Esophagus muscularis mucosa (tissue), 4 donors: ENCODE data around the gene IL11RA. TPM values are rescaled to one million over a fixed set of nuclear protein-coding genes. Genes with fewer than 3 reads are reported as not detected.

ENCODE experiments used
- DNase-seq: peaks from one replicate; pipeline ENCODE4 v3.0.0-alpha.2; 2017; ENCODE audit errors: extremely low spot score
- H3K27ac ChIP-seq, 4 donors: fragments of 200-600 bp; sonication (generic); replicated peaks in 1 of 4; 1 replicate in 3 of 4; 2 replicates in 1 of 4; pipeline ENCODE4 v1.5.1; 2016 to 2019; ENCODE audit warnings: mild to moderate bottlenecking in 1 of 4
- H3K27me3 ChIP-seq, 4 donors: fragments of 200-600 bp; sonication (generic); one replicate each; pipeline versions ENCODE4 v1.5.1 to v1.6.0; 2016 to 2019
- H3K36me3 ChIP-seq, 4 donors: fragments of 200-600 bp; sonication (generic); one replicate each; pipeline ENCODE4 v1.5.1; 2016 to 2019
- H3K4me1 ChIP-seq, 4 donors: fragments of 200-600 bp; sonication (generic); one replicate each; pipeline ENCODE4 v1.5.1; 2016 to 2019
- H3K4me3 ChIP-seq, 4 donors: fragments of 200-600 bp; sonication (generic); 1 replicate in 2 of 4; 2 replicates in 2 of 4; pipeline ENCODE4 v1.5.1; 2016 to 2019; ENCODE audit warnings: mild to moderate bottlenecking in 4 of 4, moderate library complexity in 1 of 4
- H3K9me3 ChIP-seq, 4 donors: fragments of 200-600 bp; sonication (generic); 1 replicate in 3 of 4; 2 replicates in 1 of 4; pipeline ENCODE4 v1.5.1; 2016 to 2019
- EP300 ChIP-seq: sonication (generic); formaldehyde crosslinking; IDR thresholded peaks from one replicate; pipeline ENCODE4 v1.6.1; 2017; ENCODE audit warnings: antibody characterized with exemption
- POLR2A ChIP-seq: fragments of 450-650 bp; IDR thresholded peaks from one replicate; pipeline ENCODE4 v1.6.1; 2017; ENCODE audit warnings: antibody characterized with exemption, moderate library complexity, mild to moderate bottlenecking, low read depth
- POLR2AphosphoS5 ChIP-seq, 2 donors: sonication (generic); formaldehyde crosslinking; IDR thresholded peaks; one replicate each; pipeline ENCODE4 v1.6.1; 2017; ENCODE audit warnings: antibody characterized with exemption in 2 of 2
- WGBS: methylation state at CpG from one replicate; pipeline ENCODE4 v1.1.5; 2018; 5-methylcytosine and 5-hydroxymethylcytosine counted together
- intact Hi-C: fragments of 100-400 bp; cut with DNase I; formaldehyde crosslinking; loops from one replicate; pipeline ENCODE4 v1.15.1; 2023
- total RNA-seq, 4 donors: library from RNA; depleted of rRNA; stranded (reverse); fragments of >200 nt; gene quantifications; one replicate each; pipeline versions ENCODE4 v1.1.0 to v1.2.1, GENCODE V29; 2016
- TF ChIP-seq, protein P1 (sequence below), 3 experiments: fragments of 200-600 bp in 2 of 3; fragments of 450-650 bp in 1 of 3; sonication (generic) in 2 of 3; IDR thresholded peaks; one replicate each; pipeline ENCODE4 v1.5.1; 2017 to 2019; ENCODE audit warnings: antibody characterized with exemption in 3 of 3, mild to moderate bottlenecking in 2 of 3, moderate library complexity in 1 of 3

Gene IL11RA
- total RNA-seq, 4 donors from 2014 or later, result 33.0 to 40.2 (median 33.9) TPM

DNA sequence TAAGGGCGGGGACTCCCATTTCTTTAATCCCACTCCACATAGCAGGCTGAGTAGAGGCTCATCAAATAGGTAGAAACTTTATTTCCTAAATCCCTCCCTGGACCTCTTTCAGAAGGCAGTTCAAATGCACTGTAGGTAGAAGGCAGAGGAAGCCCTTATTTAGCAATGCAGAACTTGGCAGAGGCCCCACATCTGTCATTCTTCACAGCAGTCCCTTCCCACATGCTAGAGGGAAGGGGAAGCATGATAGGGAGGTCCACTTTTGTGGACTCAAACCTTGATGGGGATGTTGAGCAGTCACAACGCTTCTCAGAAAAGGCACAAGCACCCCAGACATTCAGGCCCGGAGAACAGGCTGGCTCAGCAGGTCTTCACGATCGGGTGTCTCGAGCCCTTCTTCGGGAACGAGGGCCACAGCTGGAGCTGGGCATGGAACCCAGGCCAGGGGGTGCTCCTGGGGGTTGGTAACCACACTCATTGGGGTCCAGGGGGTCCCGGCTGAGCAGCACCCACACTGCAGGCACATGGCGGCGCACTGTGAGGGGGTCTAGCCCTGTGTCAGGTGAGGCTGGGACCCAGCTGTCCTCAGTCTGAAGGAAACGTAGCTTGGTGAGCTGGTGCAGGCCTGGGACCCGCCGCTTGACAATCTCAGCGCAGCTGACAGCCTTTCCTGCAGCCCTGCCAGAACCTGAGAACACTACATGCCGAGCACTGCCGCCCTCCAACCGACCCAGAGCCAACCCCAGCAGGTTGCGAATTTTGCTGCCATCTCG, 41.4 kb upstream of the IL11RA start:
- Histone ChIP-seq H3K4me1 (peaks cover 18 to 29% (median 27%) of the 10 kb centered on the region in 4 donors), H3K9me3 (no peaks in the 10 kb centered on the region), H3K27me3 (no peaks in the 10 kb centered on the region), H3K36me3 (peaks cover 4 to 25% (median 22%) of the 10 kb centered on the region in 4 donors), H3K4me3 (peak overlapping the region; percentile 71 to 74 (median 72)), H3K27ac (peak overlapping the region in 2 of 4 donors; percentile 84 to 86)
- no peak for DNase-seq
- TF ChIP-seq POLR2A (no peak), POLR2AphosphoS5 (IDR thresholded peaks at IDR 0.05) (no peak), EP300 (no peak)
- TF ChIP-seq, protein P1, sequence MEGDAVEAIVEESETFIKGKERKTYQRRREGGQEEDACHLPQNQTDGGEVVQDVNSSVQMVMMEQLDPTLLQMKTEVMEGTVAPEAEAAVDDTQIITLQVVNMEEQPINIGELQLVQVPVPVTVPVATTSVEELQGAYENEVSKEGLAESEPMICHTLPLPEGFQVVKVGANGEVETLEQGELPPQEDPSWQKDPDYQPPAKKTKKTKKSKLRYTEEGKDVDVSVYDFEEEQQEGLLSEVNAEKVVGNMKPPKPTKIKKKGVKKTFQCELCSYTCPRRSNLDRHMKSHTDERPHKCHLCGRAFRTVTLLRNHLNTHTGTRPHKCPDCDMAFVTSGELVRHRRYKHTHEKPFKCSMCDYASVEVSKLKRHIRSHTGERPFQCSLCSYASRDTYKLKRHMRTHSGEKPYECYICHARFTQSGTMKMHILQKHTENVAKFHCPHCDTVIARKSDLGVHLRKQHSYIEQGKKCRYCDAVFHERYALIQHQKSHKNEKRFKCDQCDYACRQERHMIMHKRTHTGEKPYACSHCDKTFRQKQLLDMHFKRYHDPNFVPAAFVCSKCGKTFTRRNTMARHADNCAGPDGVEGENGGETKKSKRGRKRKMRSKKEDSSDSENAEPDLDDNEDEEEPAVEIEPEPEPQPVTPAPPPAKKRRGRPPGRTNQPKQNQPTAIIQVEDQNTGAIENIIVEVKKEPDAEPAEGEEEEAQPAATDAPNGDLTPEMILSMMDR (IDR thresholded peaks at IDR 0.05), result no peak
- 92% methylated on average over 15 of the region's 20 CpGs for WGBS
- intact Hi-C loops, result loop anchor here (2.0 to 5.0 kb wide), 2 partner anchors 90 to 153 kb away; partner anchors contain the start of genes DNAI1 and FAM219A

DNA sequence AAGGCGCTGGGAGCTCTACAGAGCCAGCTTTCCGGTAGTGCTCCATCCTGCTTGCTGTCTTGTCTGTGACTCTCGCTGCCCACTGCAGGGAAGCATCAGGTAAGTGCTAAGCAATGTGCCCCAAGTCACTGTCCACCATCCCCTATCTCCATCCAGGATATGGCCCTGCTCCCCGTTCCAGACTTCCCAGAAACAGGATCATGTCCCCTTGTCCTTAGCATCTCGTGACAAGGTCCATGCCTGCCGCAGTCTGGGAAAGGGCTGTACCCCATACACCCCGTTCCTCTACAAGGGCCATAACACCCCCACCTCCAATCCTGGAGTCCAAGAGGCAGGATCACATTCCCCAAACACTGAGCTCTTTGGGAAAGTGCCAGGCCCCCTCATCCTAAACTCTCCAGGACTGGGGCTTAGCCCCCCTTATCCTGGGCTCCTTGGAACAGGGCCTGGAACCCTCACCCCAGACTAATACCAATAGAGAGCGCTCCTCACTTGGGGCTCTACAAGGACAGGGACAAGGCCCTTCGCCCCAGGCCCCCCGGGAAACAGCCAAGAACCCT, 40.7 kb upstream of the IL11RA start:
- WGBS, result 62% methylated on average over 6 of the region's 10 CpGs
- intact Hi-C loops, result loop anchor here (2.0 to 5.0 kb wide), 2 partner anchors 89 to 154 kb away; partner anchors contain the start of genes DNAI1 and FAM219A
- peaks cover 18 to 29% (median 27%) of the 10 kb centered on the region in 4 donors for H3K4me1 ChIP-seq
- H3K27me3 ChIP-seq, result no peaks in the 10 kb centered on the region
- no peaks in the 10 kb centered on the region for H3K9me3 ChIP-seq
- DNase-seq, result no peak
- peaks cover 11 to 32% (median 29%) of the 10 kb centered on the region in 4 donors for H3K36me3 ChIP-seq
- peak overlapping the region; percentile 84 to 87 (median 85) for H3K27ac ChIP-seq
- H3K4me3 ChIP-seq, result peak overlapping the region; percentile 71 to 74 (median 72)
- TF ChIP-seq POLR2A (no peak), EP300 (no peak), POLR2AphosphoS5 (IDR thresholded peaks at IDR 0.05) (no peak)
- TF ChIP-seq, protein P1 (IDR thresholded peaks at IDR 0.05), result no peak

DNA sequence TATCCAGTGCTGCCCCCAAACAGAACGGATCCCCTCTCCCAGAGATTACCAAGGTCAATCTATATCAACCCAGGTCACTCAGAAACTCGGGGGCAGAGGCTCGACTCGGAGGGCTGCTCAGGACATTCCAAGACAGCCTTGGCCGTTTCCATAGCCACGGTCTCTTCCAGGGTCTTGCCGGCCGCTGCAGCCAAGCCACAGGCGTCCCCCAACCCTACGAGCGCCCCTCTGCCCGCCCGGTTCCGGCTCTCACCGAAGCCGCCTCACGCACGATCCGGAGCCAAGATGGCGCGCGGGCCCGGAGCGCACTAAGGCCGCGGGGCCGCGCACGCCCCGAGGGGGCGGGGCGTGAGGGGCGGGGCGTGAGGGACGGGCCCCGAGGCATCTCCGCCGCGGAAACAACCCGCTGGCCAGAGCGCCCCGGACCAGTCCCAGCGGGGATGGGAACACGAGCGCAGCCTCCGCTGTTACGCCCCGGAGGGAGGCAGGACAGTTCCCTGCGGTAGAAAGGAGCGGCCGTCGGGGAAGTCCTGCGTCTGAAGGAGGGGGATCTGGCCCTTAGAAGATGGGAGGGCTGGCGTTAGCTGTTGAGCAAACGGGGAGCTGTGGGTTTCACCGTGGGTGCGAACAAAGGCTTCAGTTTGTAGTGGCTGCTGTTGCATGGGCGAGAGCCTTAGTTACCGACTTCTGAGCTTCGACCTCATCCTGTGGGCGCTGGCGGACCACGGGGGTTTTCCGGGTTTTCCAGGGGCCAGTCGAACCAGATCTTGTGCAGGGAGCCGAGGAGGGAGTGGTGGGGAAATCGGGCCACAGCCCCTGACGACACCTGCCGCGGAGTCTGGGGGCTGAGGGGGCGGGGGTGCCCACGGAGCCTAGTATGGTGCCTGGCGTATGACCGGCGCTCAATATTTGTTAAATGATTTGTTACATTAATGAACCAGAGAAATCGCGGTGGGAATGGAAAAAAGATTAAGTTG, 39.9 kb upstream of the IL11RA start, which contains the start of gene RPP25L:
Gene RPP25L, minus strand, starts transcription at position 287 of the 977 bp plus-strand sequence. CDS start 801 bp downstream, outside the sequence.
- H3K4me3 ChIP-seq, result peak within 1 kb of the TSS; percentile 71 to 74 (median 72)
- intact Hi-C loops, result loop anchor here (2.0 to 5.0 kb wide), 2 partner anchors 89 to 155 kb away; partner anchors contain the start of genes DNAI1 and FAM219A
- peaks cover 18 to 29% (median 27%) of the 10 kb centered on the region in 4 donors for H3K4me1 ChIP-seq
- TF ChIP-seq EP300 (no peak), POLR2A (peak; percentile 61), POLR2AphosphoS5 (IDR thresholded peaks at IDR 0.05) (peak; percentile 90 to 97)
- TF ChIP-seq, protein P1 (IDR thresholded peaks at IDR 0.05), result no peak
- DNase-seq, result no peak
- no peaks in the 10 kb centered on the region for H3K9me3 ChIP-seq
- peak within 1 kb of the TSS; percentile 84 to 87 (median 85) for H3K27ac ChIP-seq
- H3K36me3 ChIP-seq, result peaks cover 18 to 39% (median 37%) of the 10 kb centered on the region in 4 donors
- no peaks in the 10 kb centered on the region for H3K27me3 ChIP-seq
- 1% methylated on average over 42 of the region's 77 CpGs for WGBS

DNA sequence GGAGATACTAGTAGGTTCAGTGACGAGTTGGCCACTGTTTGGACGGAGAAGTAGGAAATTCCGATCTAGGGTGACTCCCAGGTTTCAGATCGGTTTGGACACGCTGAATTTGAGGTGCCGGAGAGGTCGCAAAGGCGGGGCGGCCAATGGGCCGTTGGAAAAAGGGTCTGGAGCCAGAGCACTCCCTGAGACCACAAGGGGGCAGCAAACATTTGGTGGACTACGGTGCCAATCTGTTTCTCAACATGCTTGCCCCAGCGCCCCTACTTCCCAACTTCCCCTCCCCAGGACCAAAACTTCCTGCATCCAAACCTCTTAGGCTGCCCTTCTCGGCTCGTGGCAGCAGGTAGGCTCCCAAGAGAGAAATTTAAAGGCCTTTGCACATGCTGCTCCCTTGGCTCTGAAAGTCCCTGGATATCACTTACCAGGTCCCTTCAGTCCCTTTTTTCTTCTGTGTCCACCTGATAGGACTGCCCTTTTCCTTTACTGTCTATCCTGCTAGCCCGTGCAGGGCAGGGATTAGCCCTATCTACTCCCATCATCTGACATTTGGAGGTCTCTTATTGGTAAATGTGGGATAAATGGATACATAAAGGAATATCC, 39.1 kb upstream of the IL11RA start:
- Histone ChIP-seq H3K27ac (peak overlapping the region; percentile 84 to 87 (median 85)), H3K36me3 (peaks cover 25 to 47% (median 45%) of the 10 kb centered on the region in 4 donors)
- DNase-seq, result no peak

More for the DNA sequence above, 39.1 kb upstream of the IL11RA start:
- 5% methylated on average over 15 of the region's 15 CpGs for WGBS
- TF ChIP-seq, protein P1 (IDR thresholded peaks at IDR 0.05), result peak; percentile 78 to 94 (median 83)
- no peak for TF ChIP-seq POLR2AphosphoS5 (IDR thresholded peaks at IDR 0.05)
- Histone ChIP-seq H3K4me1 (peaks cover 18 to 29% (median 27%) of the 10 kb centered on the region in 4 donors), H3K4me3 (peak overlapping the region; percentile 71 to 74 (median 72)), H3K9me3 (no peaks in the 10 kb centered on the region), H3K27me3 (no peaks in the 10 kb centered on the region)
- intact Hi-C loops, result loop anchor here (5.0 kb wide), 1 partner anchor 156 kb away; the partner anchor contains the start of genes DNAI1 and FAM219A
